Ishikawa (cell line): Measurements from ENCODE around the gene DOLPP1.

Experiments used
- CEBPB ChIP-seq: IDR thresholded peaks from 2 replicates; pipeline ENCODE4 v1.6.1; 2012
- CREB1 ChIP-seq: IDR thresholded peaks from 2 replicates; pipeline ENCODE4 v1.6.1; 2012; ENCODE audit warnings: low read depth
- EGR1 ChIP-seq: IDR thresholded peaks from 2 replicates; pipeline ENCODE4 v1.6.1; 2012
- EP300 ChIP-seq: IDR thresholded peaks from 2 replicates; pipeline ENCODE4 v1.6.1; 2012; ENCODE audit warnings: borderline replicate concordance
- FOXM1 ChIP-seq: IDR thresholded peaks from 2 replicates; pipeline ENCODE4 v1.6.1; 2012; ENCODE audit warnings: low read depth, borderline replicate concordance
- MAX ChIP-seq: IDR thresholded peaks from 2 replicates; pipeline ENCODE4 v1.6.1; 2012
- NFIC ChIP-seq: IDR thresholded peaks from 2 replicates; pipeline ENCODE4 v1.6.1; 2012
- RAD21 ChIP-seq: IDR thresholded peaks from 2 replicates; pipeline ENCODE4 v1.6.1; 2012; ENCODE audit warnings: low read depth
- REST ChIP-seq: IDR thresholded peaks from 2 replicates; pipeline ENCODE4 v1.6.1; 2012; ENCODE audit warnings: low read depth, mild to moderate bottlenecking
- TAF1 ChIP-seq: IDR thresholded peaks from 2 replicates; pipeline ENCODE4 v1.6.1; 2012; ENCODE audit warnings: low read depth, mild to moderate bottlenecking
- TCF12 ChIP-seq: IDR thresholded peaks from 2 replicates; pipeline ENCODE4 v1.6.1; 2012; ENCODE audit warnings: low read depth
- TEAD4 ChIP-seq: IDR thresholded peaks from 2 replicates; pipeline ENCODE4 v1.6.1; 2012
- USF1 ChIP-seq: IDR thresholded peaks from 2 replicates; pipeline ENCODE4 v1.6.1; 2012
- YY1 ChIP-seq: IDR thresholded peaks from 2 replicates; pipeline ENCODE4 v1.6.1; 2012; ENCODE audit warnings: low read depth
- ZBTB7A ChIP-seq: IDR thresholded peaks from 2 replicates; pipeline ENCODE4 v1.6.1; 2012; ENCODE audit warnings: low read depth

Gene DOLPP1

DNA sequence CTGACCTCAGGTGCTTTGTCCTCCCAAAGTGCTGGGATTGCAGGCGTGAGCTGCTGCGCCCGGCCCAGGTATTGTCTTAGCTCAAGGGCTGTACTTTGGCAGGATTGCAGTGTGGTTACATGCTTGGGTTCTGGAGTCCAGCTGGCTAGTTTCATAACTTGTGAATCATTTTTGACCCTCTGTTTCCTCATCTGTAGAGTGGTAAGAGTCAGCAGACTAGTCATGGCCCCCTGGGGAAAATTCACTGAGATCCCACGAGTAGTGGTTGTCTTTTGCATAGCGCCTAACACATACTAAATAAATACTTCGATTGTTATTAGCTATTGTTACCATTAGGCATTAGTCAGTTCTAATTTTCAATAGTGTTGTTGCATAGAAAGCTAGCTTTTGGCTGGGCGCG lies 44.6 kb downstream of the DOLPP1 start:
- TF ChIP-seq TAF1 = no peak
- no peak for TF ChIP-seq TCF12
- TF ChIP-seq TEAD4 = no peak
- no peak for TF ChIP-seq REST
- no peak for TF ChIP-seq CREB1
- no peak for TF ChIP-seq EGR1

- TF ChIP-seq REST (no peak), TCF12 (no peak), RAD21 (no peak), FOXM1 (no peak), MAX (no peak), ZBTB7A (no peak), YY1 (no peak), EGR1 (no peak), EP300 (no peak), USF1 (no peak), TAF1 (no peak), CEBPB (no peak), CREB1 (no peak), TEAD4 (no peak), NFIC (no peak)
Observed at GRCh38 chr9:129126749-129127618, 46.1 kb downstream of the DOLPP1 start.

- no peak for TF ChIP-seq ZBTB7A
- no peak for TF ChIP-seq USF1
- TF ChIP-seq REST = no peak
- no peak for TF ChIP-seq EP300
- TF ChIP-seq TCF12 = no peak
- no peak for TF ChIP-seq MAX
- no peak for TF ChIP-seq FOXM1
- TF ChIP-seq NFIC = no peak
- no peak for TF ChIP-seq CREB1
- TF ChIP-seq TEAD4 = no peak
- no peak for TF ChIP-seq EGR1
- no peak for TF ChIP-seq RAD21
- no peak for TF ChIP-seq YY1
- TF ChIP-seq CEBPB = no peak
- TF ChIP-seq TAF1 = no peak
Observed at GRCh38 chr9:129128689-129129088, 47.8 kb downstream of the DOLPP1 start.

GRCh38 chr9:129130791-129131190 lies 49.9 kb downstream of the DOLPP1 start:
- TF ChIP-seq CREB1 (no peak), RAD21 (no peak)
